K562 (cell line): ENCODE results near the gene POPDC3. TPM values are rescaled to one million over a fixed set of nuclear protein-coding genes. Genes with fewer than 3 reads are reported as not detected.

Source experiments
- ATAC-seq: fragments of 200-7000 bp; cut with Tn5 transposase; 3 replicates; pipeline ENCODE4 v1.9.1; 2020; ENCODE audit warnings: moderate library complexity
- BruUV-seq: library from RNA; stranded (reverse); fragments of 400-500 nt; replicated peaks from 2 replicates; lab custom pipeline; 2021; lab: Mats Ljungman, UMichigan
- CTCF ChIA-PET: fragments of 300-600 bp; formaldehyde crosslinking; extraction: SDS; loops from one replicate; lab custom pipeline; 2021; ENCODE audit warnings: low intra/inter-chr PET ratio; lab: Yijun Ruan, JAX
- POLR2A ChIA-PET: fragments of 300-600, 350-650 bp; sonication (Branson Sonifier 250); formaldehyde crosslinking; extraction: SDS; loops from one replicate; lab custom pipeline; 2021; ENCODE audit warnings: antibody characterized with exemption, inconsistent platforms; lab: Yijun Ruan, JAX
- DNase-seq, 4 experiments: peaks; one replicate each; pipeline versions ENCODE4 v3.0.0 to v3.0.0-alpha.2; 2011 to 2018; ENCODE audit warnings: low spot score in 3 of 4, mixed read lengths in 3 of 4; ENCODE audit errors: extremely low read depth in 1 of 4
- FAIRE-seq: peaks from 2 replicates; lab custom pipeline; 2011; peaks lifted over from hg19 to GRCh38; lab: Jason Lieb, UNC
- H2AFZ ChIP-seq: 2 replicates; pipeline ENCODE4 v1.6.0; 2011; ENCODE audit warnings: low read depth, low read length, control low read depth, inconsistent platforms
- H3K27ac ChIP-seq: fragments of 200-600 bp; 3 replicates; pipeline ENCODE4 v1.8.0; 2011; ENCODE audit warnings: low read depth, mild to moderate bottlenecking, control low read depth, inconsistent platforms, low read length, moderate library complexity, mixed read lengths; ENCODE audit errors: extremely low read depth
- H3K27me3 ChIP-seq, 2 experiments: fragments of 300-600 bp in 1 of 2; 2 replicates in 1 of 2; 3 replicates in 1 of 2; pipeline versions ENCODE4 v1.6.0 to v1.8.0; 2011; ENCODE audit warnings: inconsistent platforms in 2 of 2, low read length in 2 of 2, mild to moderate bottlenecking in 1 of 2, mixed read lengths in 1 of 2, moderate library complexity in 1 of 2; ENCODE audit not compliant: control insufficient read depth in 2 of 2, insufficient read depth in 2 of 2
- H3K36me3 ChIP-seq: fragments of 300-600 bp; 3 replicates; pipeline ENCODE4 v1.8.0; 2011; ENCODE audit warnings: mild to moderate bottlenecking, low read length, inconsistent platforms; ENCODE audit not compliant: control insufficient read depth, insufficient read depth
- H3K4me1 ChIP-seq, 2 experiments: fragments of 200-600 bp in 1 of 2; replicated peaks in 1 of 2; 2 replicates in 1 of 2; 3 replicates in 1 of 2; pipeline versions ENCODE4 v1.5.1 to v1.8.0; 2011; ENCODE audit warnings: inconsistent platforms in 2 of 2, low read length in 2 of 2, mild to moderate bottlenecking in 1 of 2, mixed read lengths in 1 of 2, moderate library complexity in 1 of 2; ENCODE audit not compliant: control insufficient read depth in 2 of 2, insufficient read depth in 2 of 2
- H3K4me2 ChIP-seq: 2 replicates; pipeline ENCODE4 v1.6.1; 2011; ENCODE audit warnings: low read length, control low read depth, inconsistent platforms, mixed read lengths; ENCODE audit not compliant: insufficient read depth
- H3K4me3 ChIP-seq: fragments of 200-600 bp; sonication (generic), shearing (Covaris generic); 2 replicates; pipeline ENCODE4 v1.5.1; 2016; ENCODE audit warnings: control low read depth, inconsistent platforms
- H3K79me2 ChIP-seq: fragments of 200-600 bp; 3 replicates; pipeline ENCODE4 v1.8.0; 2011; ENCODE audit warnings: low read length, inconsistent platforms; ENCODE audit not compliant: control insufficient read depth, insufficient read depth
- H3K9ac ChIP-seq, 2 experiments: 2 replicates each; pipeline versions ENCODE4 v1.6.0 to v1.6.1; 2011; ENCODE audit warnings: low read depth in 2 of 2, low read length in 2 of 2, control low read depth in 1 of 2, inconsistent platforms in 1 of 2, mild to moderate bottlenecking in 1 of 2, mixed read lengths in 1 of 2; ENCODE audit not compliant: insufficient read depth in 1 of 2
- H3K9me1 ChIP-seq: one replicate; pipeline ENCODE4 v1.6.0; 2011; ENCODE audit warnings: inconsistent platforms, mild to moderate bottlenecking, low read length, moderate library complexity; ENCODE audit not compliant: control insufficient read depth, insufficient read depth
- H3K9me3 ChIP-seq: replicated peaks from 2 replicates; pipeline ENCODE4 v1.5.1; 2011; ENCODE audit warnings: low read depth, low read length, inconsistent platforms; ENCODE audit not compliant: control insufficient read depth, insufficient read depth
- H4K20me1 ChIP-seq: replicated peaks from 2 replicates; pipeline ENCODE4 v1.6.1; 2011; ENCODE audit warnings: low read length, inconsistent platforms, mixed read lengths; ENCODE audit not compliant: control insufficient read depth, insufficient read depth
- BDP1 ChIP-seq: IDR thresholded peaks from 3 replicates; pipeline ENCODE4 v1.6.1; 2011; ENCODE audit not compliant: insufficient read length, insufficient read depth
- CREM ChIP-seq: IDR thresholded peaks from 2 replicates; pipeline ENCODE4 v1.6.1; 2014; ENCODE audit warnings: antibody characterized with exemption, low read depth
- FOXJ3 ChIP-seq: sonication (generic); formaldehyde crosslinking; IDR thresholded peaks from 2 replicates; pipeline ENCODE4 v1.4.0; 2020; ENCODE audit warnings: mild to moderate bottlenecking, missing genetic modification reagents
- FUS ChIP-seq: fragments of 200-400 bp; formaldehyde crosslinking; optimal IDR thresholded peaks from 2 replicates; pipeline ENCODE3; 2017; ENCODE audit warnings: low read depth, low read length
- GABPB1 ChIP-seq: sonication (generic); formaldehyde crosslinking; IDR thresholded peaks from 2 replicates; pipeline ENCODE4 v1.8.0; 2022; ENCODE audit warnings: mild to moderate bottlenecking, missing genetic modification reagents
- MYNN ChIP-seq, 2 experiments: sonication (generic); formaldehyde crosslinking in 1 of 2; IDR thresholded peaks; 2 replicates each; pipeline versions ENCODE4 v1.5.0 to v1.6.1; 2016 to 2020; ENCODE audit warnings: antibody characterized with exemption in 1 of 2, missing genetic modification reagents in 1 of 2
- SAFB2 ChIP-seq: fragments of 200-400 bp; formaldehyde crosslinking; IDR thresholded peaks from 2 replicates; pipeline ENCODE4 v1.6.1; 2018; ENCODE audit warnings: borderline replicate concordance, low read length, low read depth, moderate library complexity; ENCODE audit not compliant: severe bottlenecking
- TCF7 ChIP-seq: sonication (generic); IDR thresholded peaks from 2 replicates; pipeline ENCODE4 v1.6.1; 2016; ENCODE audit warnings: antibody characterized with exemption, borderline replicate concordance
- in situ Hi-C: fragments of 300-500 bp; cut with MboI; formaldehyde crosslinking; loops from 4 replicates; pipeline ENCODE4 v1.15.0; 2018; ENCODE audit warnings: inconsistent platforms, mixed read lengths
- intact Hi-C: fragments of 100-400 bp; cut with micrococcal nuclease; formaldehyde crosslinking; loops from 2 replicates; pipeline ENCODE4 v1.14.2; 2022
- polyA plus RNA-seq, 8 experiments: library from polyadenylated mRNA; depleted of rRNA in 4 of 8; stranded (reverse) in 5 of 8; unstranded in 3 of 8; fragments of >200 nt; fragmentation: Nextera tagmentation in 2 of 8; fragmentation: Illumina TruSeq in 1 of 8; extraction: Ambion mirVana in 2 of 8; extraction: Trizol in 1 of 8; gene quantifications; 2 replicates each; pipeline versions ENCODE4 v1.2.1 to v1.2.3, GENCODE V29; 2011 to 2014; ENCODE audit warnings: inconsistent platforms in 1 of 8, missing spikeins in 1 of 8
- total RNA-seq, 7 experiments: library from RNA; depleted of rRNA in 6 of 7; stranded (reverse); fragments of >200 nt in 6 of 7; fragmentation: Illumina TruSeq in 2 of 7; extraction: Trizol in 2 of 7; gene quantifications; 2 replicates each; pipeline versions ENCODE4 v1.2.1 to v1.2.3, GENCODE V29; 2011 to 2021; ENCODE audit warnings: low replicate concordance in 1 of 7
- TF ChIP-seq, protein P1 (sequence below), 2 experiments: fragments of 450-650 bp in 1 of 2; sonication (generic) in 1 of 2; formaldehyde crosslinking; conservative IDR thresholded peaks; 2 replicates each; pipeline versions ENCODE4 v1.4.0 to v1.8.1; 2020 to 2022; ENCODE audit warnings: mild to moderate bottlenecking in 1 of 2, missing genetic modification reagents in 1 of 2
- TF ChIP-seq, protein P2 (sequence below): sonication (generic); formaldehyde crosslinking; IDR thresholded peaks from 2 replicates; pipeline ENCODE4 v1.8.0; 2022; ENCODE audit warnings: missing genetic modification reagents, mild to moderate bottlenecking, borderline replicate concordance

The POPDC3 gene
- total and polyA plus RNA-seq, 9 of the 15 experiments (the other 6 are each of a cell fraction or from before 2014, with no cell fraction given) = 4.0 to 11.8 (median 5.4) TPM

DNA sequence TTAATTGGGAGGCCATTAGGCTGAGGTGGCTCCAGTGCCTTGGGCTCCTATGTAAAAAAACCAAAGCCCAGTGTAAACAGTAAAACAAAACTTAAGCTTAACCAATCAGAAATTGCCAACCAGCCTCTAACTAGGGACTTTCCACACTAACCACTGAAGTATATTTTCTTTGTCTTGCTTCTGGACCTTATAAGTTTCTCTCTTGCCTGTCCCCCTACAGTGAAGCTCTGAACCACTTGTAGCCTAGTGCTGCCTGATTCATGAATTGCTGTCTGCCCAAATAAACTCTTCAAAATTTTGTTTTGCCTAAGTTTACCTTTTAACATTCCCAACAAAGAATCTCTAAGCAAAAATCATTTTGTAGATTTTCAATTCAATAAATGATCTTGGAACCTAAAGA lies 28.2 kb downstream of the POPDC3 start:
- no peak for FAIRE-seq
- in situ Hi-C loops = no loop called here
- Histone ChIP-seq H3K4me3 (no peak overlapping the region), H3K9me3 (no peaks in the 10 kb centered on the region), H4K20me1 (no peaks in the 10 kb centered on the region), H3K4me1 (no peaks in the 10 kb centered on the region), H3K9me1 (no peaks in the 10 kb centered on the region), H3K27me3 (peaks cover 0 to 11% of the 10 kb centered on the region in 2 experiments; a peak in 2 of 5 replicates)
- CTCF ChIA-PET = no interaction called here
- TF ChIP-seq FOXJ3 (CRISPR knock-in tag) (no peak), CREM (no peak), TCF7 (no peak), MYNN (IDR thresholded peaks at IDR 0.05) (no peak), MYNN (CRISPR knock-in tag; IDR thresholded peaks at IDR 0.05) (no peak), BDP1 (no peak), SAFB2 (no peak), GABPB1 (CRISPR knock-in tag) (no peak), FUS (no peak)
- TF ChIP-seq, protein P1, sequence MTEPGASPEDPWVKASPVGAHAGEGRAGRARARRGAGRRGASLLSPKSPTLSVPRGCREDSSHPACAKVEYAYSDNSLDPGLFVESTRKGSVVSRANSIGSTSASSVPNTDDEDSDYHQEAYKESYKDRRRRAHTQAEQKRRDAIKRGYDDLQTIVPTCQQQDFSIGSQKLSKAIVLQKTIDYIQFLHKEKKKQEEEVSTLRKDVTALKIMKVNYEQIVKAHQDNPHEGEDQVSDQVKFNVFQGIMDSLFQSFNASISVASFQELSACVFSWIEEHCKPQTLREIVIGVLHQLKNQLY (CRISPR knock-in tag; conservative IDR thresholded peaks at IDR 0.05) = no peak
- TF ChIP-seq, protein P2, sequence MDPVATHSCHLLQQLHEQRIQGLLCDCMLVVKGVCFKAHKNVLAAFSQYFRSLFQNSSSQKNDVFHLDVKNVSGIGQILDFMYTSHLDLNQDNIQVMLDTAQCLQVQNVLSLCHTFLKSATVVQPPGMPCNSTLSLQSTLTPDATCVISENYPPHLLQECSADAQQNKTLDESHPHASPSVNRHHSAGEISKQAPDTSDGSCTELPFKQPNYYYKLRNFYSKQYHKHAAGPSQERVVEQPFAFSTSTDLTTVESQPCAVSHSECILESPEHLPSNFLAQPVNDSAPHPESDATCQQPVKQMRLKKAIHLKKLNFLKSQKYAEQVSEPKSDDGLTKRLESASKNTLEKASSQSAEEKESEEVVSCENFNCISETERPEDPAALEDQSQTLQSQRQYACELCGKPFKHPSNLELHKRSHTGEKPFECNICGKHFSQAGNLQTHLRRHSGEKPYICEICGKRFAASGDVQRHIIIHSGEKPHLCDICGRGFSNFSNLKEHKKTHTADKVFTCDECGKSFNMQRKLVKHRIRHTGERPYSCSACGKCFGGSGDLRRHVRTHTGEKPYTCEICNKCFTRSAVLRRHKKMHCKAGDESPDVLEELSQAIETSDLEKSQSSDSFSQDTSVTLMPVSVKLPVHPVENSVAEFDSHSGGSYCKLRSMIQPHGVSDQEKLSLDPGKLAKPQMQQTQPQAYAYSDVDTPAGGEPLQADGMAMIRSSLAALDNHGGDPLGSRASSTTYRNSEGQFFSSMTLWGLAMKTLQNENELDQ = no peak
- TF ChIP-seq, all 486 proteins: peak for 0
- POLR2A ChIA-PET = no interaction called here
- no TSS peak for BruUV-seq
- Histone ChIP-seq H2AFZ (no peak overlapping the region), H3K27ac (no peak overlapping the region), H3K36me3 (no peaks in the 10 kb centered on the region), H3K4me2 (no peak overlapping the region), H3K79me2 (no peaks in the 10 kb centered on the region), H3K9ac (no peak overlapping the region)
- no peak for DNase-seq
- no peak for ATAC-seq
- intact Hi-C loops = no loop called here
